SH-SY5Y (cell line): ENCODE measurements around the gene ITPR1.

Experiments used
- GATA2 ChIP-seq: IDR thresholded peaks from 2 replicates; pipeline ENCODE4 v1.6.1; 2011; ENCODE audit warnings: mild to moderate bottlenecking, low read depth, low read length
- GATA3 ChIP-seq: IDR thresholded peaks from 2 replicates; pipeline ENCODE4 v1.6.1; 2011; ENCODE audit warnings: low read depth, mild to moderate bottlenecking, low read length, moderate library complexity

DNA sequence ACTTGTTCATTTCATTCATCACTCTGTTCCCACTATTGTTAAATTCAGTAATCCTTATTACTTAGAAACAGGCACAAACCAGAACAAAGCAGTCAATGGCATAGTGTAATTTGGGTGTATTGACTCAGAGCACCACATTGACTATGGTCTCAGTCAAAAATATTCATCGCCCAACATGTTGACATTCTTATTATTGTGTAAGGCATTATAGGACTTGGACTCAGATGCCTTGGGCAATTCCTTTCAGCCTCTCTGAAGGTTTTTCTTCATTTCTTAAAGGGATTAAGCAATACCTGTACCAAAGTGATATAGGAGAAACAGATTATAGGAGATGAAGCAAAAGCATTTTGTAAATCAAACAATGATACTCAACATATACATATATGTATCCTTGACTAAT is 371.4 kb downstream of the ITPR1 start:
- TF ChIP-seq GATA2 (no peak), GATA3 (no peak)
